Caco-2 (cell line): ENCODE data around the gene HIRA. TPM values are rescaled to one million over a fixed set of nuclear protein-coding genes. Genes with fewer than 3 reads are reported as not detected.

ENCODE experiments used
- BruUV-seq: library from RNA; stranded (reverse); fragments of 400-500 nt; replicated peaks from 2 replicates; lab custom pipeline; 2021; lab: Mats Ljungman, UMichigan
- CTCF ChIA-PET: fragments of 300-600 bp; sonication (Branson Sonifier 250); formaldehyde crosslinking; loops from one replicate; lab custom pipeline; 2022; ENCODE audit warnings: antibody characterized with exemption; lab: Charles Lee
- POLR2A ChIA-PET: fragments of 300-600 bp; sonication (Branson Sonifier 250); formaldehyde crosslinking; loops from one replicate; lab custom pipeline; 2022; ENCODE audit warnings: antibody characterized with exemption; lab: Charles Lee
- DNase-seq, 2 experiments: peaks; one replicate each; pipeline versions ENCODE4 v3.0.0 to v3.0.0-alpha.2; 2020 to 2022
- H3K27me3 ChIP-seq: replicated peaks from 2 replicates; pipeline ENCODE4 v1.6.0; 2011; ENCODE audit warnings: low read length; ENCODE audit not compliant: control insufficient read depth, insufficient read depth
- H3K36me3 ChIP-seq: 2 replicates; pipeline ENCODE4 v1.5.1; 2011; ENCODE audit warnings: low read length; ENCODE audit not compliant: control insufficient read depth, insufficient read depth
- H3K4me1 ChIP-seq: fragments of 250-450 bp; sonication (Bioruptor Pico); 2 replicates; pipeline ENCODE4 v1.5.1; 2020; ENCODE audit warnings: mild to moderate bottlenecking
- H3K4me3 ChIP-seq: 2 replicates; pipeline ENCODE4 v1.5.1; 2011; ENCODE audit warnings: low read depth, mild to moderate bottlenecking, control low read depth, low read length
- H3K9me3 ChIP-seq: fragments of 250-450 bp; sonication (Bioruptor Pico); 2 replicates; pipeline ENCODE4 v1.5.1; 2020; ENCODE audit warnings: mild to moderate bottlenecking, moderate library complexity
- H3K27ac Mint-ChIP-seq: one replicate; pipeline ENCODE4 v1.8.0; 2022; ENCODE audit warnings: mixed read lengths; ENCODE audit not compliant: unreplicated experiment
- H3K27me3 Mint-ChIP-seq: one replicate; pipeline ENCODE4 v1.8.0; 2022; ENCODE audit warnings: mixed read lengths; ENCODE audit not compliant: insufficient read depth, unreplicated experiment
- H3K36me3 Mint-ChIP-seq: one replicate; pipeline ENCODE4 v1.8.0; 2022; ENCODE audit warnings: mild to moderate bottlenecking, mixed read lengths; ENCODE audit not compliant: insufficient read depth, unreplicated experiment
- H3K4me1 Mint-ChIP-seq: one replicate; pipeline ENCODE4 v1.8.0; 2022; ENCODE audit warnings: low read depth, mixed read lengths; ENCODE audit not compliant: unreplicated experiment
- H3K4me3 Mint-ChIP-seq: one replicate; pipeline ENCODE4 v1.8.0; 2022; ENCODE audit warnings: mild to moderate bottlenecking, moderate library complexity, mixed read lengths; ENCODE audit not compliant: unreplicated experiment
- H3K9me3 Mint-ChIP-seq: one replicate; pipeline ENCODE4 v1.8.0; 2022; ENCODE audit warnings: mixed read lengths; ENCODE audit not compliant: unreplicated experiment
- CTCF ChIP-seq, 2 experiments: fragments of 200-600 bp in 1 of 2; IDR thresholded peaks; 1 replicate in 1 of 2; 2 replicates in 1 of 2; pipeline versions ENCODE4 v1.5.1 to v1.8.0; 2011 to 2022; ENCODE audit warnings: antibody characterized with exemption in 1 of 2, control low read depth in 1 of 2, inconsistent platforms in 1 of 2, low read depth in 1 of 2, low read length in 1 of 2, mild to moderate bottlenecking in 1 of 2, moderate library complexity in 1 of 2; ENCODE audit not compliant: insufficient read depth in 1 of 2, severe bottlenecking in 1 of 2, unreplicated experiment in 1 of 2
- intact Hi-C: fragments of 100-400 bp; cut with micrococcal nuclease; formaldehyde crosslinking; loops from one replicate; pipeline ENCODE4 v1.10.0; 2022; ENCODE audit not compliant: unreplicated experiment
- total RNA-seq: library from RNA; stranded (reverse); gene quantifications from 2 replicates; pipeline ENCODE4 v1.2.3, GENCODE V29; 2022

HIRA gene
- total RNA-seq, 1 experiment from 2014 or later = 60.1 TPM

- Mint-ChIP-seq H3K36me3 (peaks cover 59% of the 10 kb centered on the region), H3K4me3 (no peak overlapping the region), H3K4me1 (no peaks in the 10 kb centered on the region), H3K27ac (no peak overlapping the region), H3K9me3 (no peaks in the 10 kb centered on the region), H3K27me3 (no peaks in the 10 kb centered on the region)
- Histone ChIP-seq H3K27me3 (no peaks in the 10 kb centered on the region), H3K4me1 (no peaks in the 10 kb centered on the region), H3K4me3 (no peak overlapping the region), H3K36me3 (peaks cover 5% of the 10 kb centered on the region), H3K9me3 (no peaks in the 10 kb centered on the region)
- intact Hi-C loops = loop anchor here (10.0 kb wide), 1 partner anchor 165 kb away; no protein-coding TSS in a partner anchor
- CTCF ChIA-PET = no interaction called here
- POLR2A ChIA-PET = no interaction called here
- no peak for TF ChIP-seq CTCF (IDR thresholded peaks at IDR 0.05; ENCODE audit: insufficient read depth in 1 of 2, low read depth in 1 of 2, low read length in 1 of 2, severe bottlenecking in 1 of 2, unreplicated experiment in 1 of 2)
- DNase-seq = no peak
- BruUV-seq = no TSS peak
Measured at GRCh38 chr22:19470010-19470409, 38.5 kb upstream of the HIRA start.

- H3K9me3 Mint-ChIP-seq = no peaks in the 10 kb centered on the region
- no peak for TF ChIP-seq CTCF (IDR thresholded peaks at IDR 0.05; ENCODE audit: insufficient read depth in 1 of 2, low read depth in 1 of 2, low read length in 1 of 2, severe bottlenecking in 1 of 2, unreplicated experiment in 1 of 2)
Measured at GRCh38 chr22:19469421-19469820, 37.9 kb upstream of the HIRA start.

GRCh38 chr22:19467912-19468311, 36.4 kb upstream of the HIRA start:
- Histone ChIP-seq H3K4me3 (no peak overlapping the region), H3K36me3 (peaks cover 6% of the 10 kb centered on the region), H3K9me3 (no peaks in the 10 kb centered on the region), H3K27me3 (no peaks in the 10 kb centered on the region), H3K4me1 (no peaks in the 10 kb centered on the region)
- BruUV-seq = no TSS peak
- TF ChIP-seq CTCF (IDR thresholded peaks at IDR 0.05; ENCODE audit: insufficient read depth in 1 of 2, low read depth in 1 of 2, low read length in 1 of 2, severe bottlenecking in 1 of 2, unreplicated experiment in 1 of 2) = no peak
- Mint-ChIP-seq H3K9me3 (no peaks in the 10 kb centered on the region), H3K27ac (no peak overlapping the region), H3K4me1 (no peaks in the 10 kb centered on the region), H3K27me3 (no peaks in the 10 kb centered on the region), H3K36me3 (peaks cover 59% of the 10 kb centered on the region), H3K4me3 (no peak overlapping the region)
- DNase-seq = no peak
- ChIA-PET CTCF (no interaction called here), POLR2A (no interaction called here)
- intact Hi-C loops = no loop called here

More at GRCh38 chr22:19469421-19469820, 37.9 kb upstream of the HIRA start:
- no peaks in the 10 kb centered on the region for H3K9me3 ChIP-seq
- no peaks in the 10 kb centered on the region for H3K4me1 Mint-ChIP-seq
- ChIA-PET CTCF (no interaction called here), POLR2A (no interaction called here)
- H3K36me3 Mint-ChIP-seq = peaks cover 60% of the 10 kb centered on the region
- no peak for DNase-seq
- H3K27me3 ChIP-seq = no peaks in the 10 kb centered on the region
- no peaks in the 10 kb centered on the region for H3K27me3 Mint-ChIP-seq
- peaks cover 6% of the 10 kb centered on the region for H3K36me3 ChIP-seq
- BruUV-seq = no TSS peak
- H3K27ac Mint-ChIP-seq = no peak overlapping the region
- intact Hi-C loops = no loop called here
- no peak overlapping the region for H3K4me3 Mint-ChIP-seq
- no peak overlapping the region for H3K4me3 ChIP-seq
- no peaks in the 10 kb centered on the region for H3K4me1 ChIP-seq
